Upper lobe of left lung (tissue), 4 donors: ENCODE results near the gene SAMD8.

Source experiments
- CTCF ChIP-seq, 6 experiments: fragments of 450-650 bp in 4 of 6; fragments of 200-600 bp in 2 of 6; sonication (generic) in 2 of 6; IDR thresholded peaks; one replicate each; pipeline ENCODE4 v1.5.1; 2016 to 2019; ENCODE audit warnings: antibody characterized with exemption in 6 of 6
- EP300 ChIP-seq, 4 donors: sonication (generic); formaldehyde crosslinking; IDR thresholded peaks; one replicate each; pipeline ENCODE4 v1.5.1; 2017; ENCODE audit warnings: antibody characterized with exemption in 4 of 4, control low read depth in 2 of 4
- POLR2A ChIP-seq, 4 donors: fragments of 450-650 bp; IDR thresholded peaks; one replicate each; pipeline ENCODE4 v1.5.1; 2016 to 2017; ENCODE audit warnings: antibody characterized with exemption in 4 of 4, mild to moderate bottlenecking in 2 of 4
- POLR2AphosphoS5 ChIP-seq, 2 donors: sonication (generic); formaldehyde crosslinking; IDR thresholded peaks; one replicate each; pipeline ENCODE4 v1.5.1; 2017; ENCODE audit warnings: antibody characterized with exemption in 2 of 2

- no peak for TF ChIP-seq POLR2AphosphoS5 (IDR thresholded peaks at IDR 0.05)
- no peak for TF ChIP-seq CTCF (IDR thresholded peaks at IDR 0.05)
- TF ChIP-seq POLR2A (IDR thresholded peaks at IDR 0.05), result no peak
- TF ChIP-seq EP300 (IDR thresholded peaks at IDR 0.05), result no peak
Measured at GRCh38 chr10:75201793-75202307, 90.4 kb downstream of the SAMD8 start.
